HAP-1 (cell line): ENCODE data around the gene SHH.

Experiments
- DNase-seq, 2 experiments: peaks; one replicate each; pipeline ENCODE4 v3.0.0-alpha.2; 2016 to 2020; ENCODE audit warnings: low spot score in 2 of 2
- H3K27me3 ChIP-seq: fragments of 250-450 bp; sonication (Bioruptor Pico); 2 replicates; pipeline ENCODE4 v1.5.1; 2020; ENCODE audit warnings: low read depth, mild to moderate bottlenecking, moderate library complexity
- H3K36me3 ChIP-seq: fragments of 250-450 bp; sonication (Bioruptor Pico); replicated peaks from 2 replicates; pipeline ENCODE4 v1.5.1; 2020; ENCODE audit warnings: mild to moderate bottlenecking
- H3K4me1 ChIP-seq: fragments of 250-450 bp; sonication (Bioruptor Pico); 2 replicates; pipeline ENCODE4 v1.5.1; 2020; ENCODE audit warnings: mild to moderate bottlenecking
- H3K4me3 ChIP-seq: fragments of 250-450 bp; sonication (Bioruptor Pico); 2 replicates; pipeline ENCODE4 v1.5.1; 2020; ENCODE audit warnings: mild to moderate bottlenecking, moderate library complexity
- H3K9me3 ChIP-seq: fragments of 250-450 bp; sonication (Bioruptor Pico); 2 replicates; pipeline ENCODE4 v1.5.1; 2020; ENCODE audit warnings: mild to moderate bottlenecking, moderate library complexity
- in situ Hi-C: fragments of 300-500 bp; cut with MboI; formaldehyde crosslinking; loops from 3 replicates; pipeline ENCODE4 v1.14.3; 2020; ENCODE audit warnings: low sequenced_read_pairs, inconsistent platforms, mixed read lengths

Gene SHH

DNA sequence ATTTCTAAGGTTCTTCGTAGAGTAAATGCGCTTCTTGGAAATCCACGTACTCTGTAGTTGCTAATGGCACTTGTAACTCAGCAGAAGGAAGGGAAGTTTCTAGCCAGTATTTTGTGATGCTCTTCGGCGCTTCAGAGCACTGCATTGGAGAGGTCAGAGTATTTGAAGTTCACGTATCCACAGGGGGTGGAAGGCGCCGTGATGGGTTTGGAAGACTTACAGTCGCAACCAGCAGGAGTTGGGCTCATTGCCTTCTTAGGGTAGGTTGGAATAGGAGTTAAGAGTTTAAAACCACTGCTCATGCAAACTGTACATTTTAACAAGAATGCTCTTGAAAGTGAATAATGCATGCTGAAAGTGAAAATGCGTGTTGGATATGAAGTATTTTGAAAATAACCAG lies 49.1 kb downstream of the SHH start:
- H3K4me3 ChIP-seq, result no peak overlapping the region
- H3K36me3 ChIP-seq, result peaks cover 35% of the 10 kb centered on the region
- no peak for DNase-seq
- H3K27me3 ChIP-seq, result no peaks in the 10 kb centered on the region
- in situ Hi-C loops, result loop anchor here (25.0 kb wide), 2 partner anchors 376 to 826 kb away; no protein-coding TSS in a partner anchor
- no peaks in the 10 kb centered on the region for H3K9me3 ChIP-seq
- no peaks in the 10 kb centered on the region for H3K4me1 ChIP-seq

DNA sequence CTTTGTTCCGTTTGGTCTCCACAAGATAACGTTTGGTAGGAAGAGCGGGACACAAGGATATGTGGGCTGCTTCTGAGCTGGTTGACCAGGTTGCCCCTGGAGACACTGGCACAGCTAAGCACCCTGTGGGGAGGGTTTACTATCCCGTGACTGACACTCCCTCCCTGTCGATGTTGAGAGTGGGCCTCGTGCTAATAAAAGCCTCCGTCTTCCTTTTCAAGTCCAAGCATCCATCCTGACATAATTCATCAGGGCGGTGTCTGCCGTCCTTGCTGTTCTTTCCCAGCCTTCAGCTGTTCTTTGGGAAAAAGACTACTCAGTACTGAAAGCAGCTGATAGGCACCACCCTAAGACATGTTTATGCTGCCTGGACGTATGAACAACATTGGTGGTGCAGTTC lies 49.6 kb downstream of the SHH start:
- no peaks in the 10 kb centered on the region for H3K9me3 ChIP-seq
- DNase-seq, result no peak
- H3K27me3 ChIP-seq, result no peaks in the 10 kb centered on the region
- H3K36me3 ChIP-seq, result peaks cover 31% of the 10 kb centered on the region
- no peak overlapping the region for H3K4me3 ChIP-seq
- in situ Hi-C loops, result loop anchor here (25.0 kb wide), 2 partner anchors 375 to 825 kb away; no protein-coding TSS in a partner anchor
- no peaks in the 10 kb centered on the region for H3K4me1 ChIP-seq

- DNase-seq, result no peak
- H3K4me1 ChIP-seq, result no peaks in the 10 kb centered on the region
- no peaks in the 10 kb centered on the region for H3K27me3 ChIP-seq
- in situ Hi-C loops, result loop anchor here (25.0 kb wide), 2 partner anchors 375 to 825 kb away; no protein-coding TSS in a partner anchor
- no peak overlapping the region for H3K4me3 ChIP-seq
- H3K9me3 ChIP-seq, result no peaks in the 10 kb centered on the region
- H3K36me3 ChIP-seq, result peaks cover 29% of the 10 kb centered on the region
Observed at GRCh38 chr7:155762036-155762435, 50.2 kb downstream of the SHH start.

DNA sequence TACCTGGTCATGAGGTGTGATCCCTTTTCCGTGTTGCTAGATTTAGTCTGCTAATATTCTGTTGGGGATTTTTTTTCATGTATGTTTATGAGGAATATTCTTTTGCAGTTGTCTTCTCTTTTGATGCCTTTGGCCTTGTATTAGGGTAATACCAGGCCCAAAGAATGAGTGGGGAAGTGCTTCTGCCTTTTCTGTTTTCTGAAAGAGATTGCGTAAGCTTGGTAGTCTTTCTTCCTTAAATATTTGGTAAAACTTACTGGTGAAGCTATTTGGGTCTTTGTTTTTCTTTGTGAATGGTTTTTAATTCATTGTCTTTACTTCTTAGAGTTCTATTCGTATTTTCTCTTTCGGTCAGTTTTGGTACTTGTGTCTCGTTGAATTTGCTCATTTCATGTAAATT lies 51.1 kb downstream of the SHH start:
- no peak overlapping the region for H3K4me3 ChIP-seq
- in situ Hi-C loops, result loop anchor here (25.0 kb wide), 2 partner anchors 374 to 824 kb away; no protein-coding TSS in a partner anchor
- H3K36me3 ChIP-seq, result peaks cover 27% of the 10 kb centered on the region
- no peak for DNase-seq
- H3K27me3 ChIP-seq, result no peaks in the 10 kb centered on the region
- no peaks in the 10 kb centered on the region for H3K9me3 ChIP-seq
- H3K4me1 ChIP-seq, result no peaks in the 10 kb centered on the region

DNA sequence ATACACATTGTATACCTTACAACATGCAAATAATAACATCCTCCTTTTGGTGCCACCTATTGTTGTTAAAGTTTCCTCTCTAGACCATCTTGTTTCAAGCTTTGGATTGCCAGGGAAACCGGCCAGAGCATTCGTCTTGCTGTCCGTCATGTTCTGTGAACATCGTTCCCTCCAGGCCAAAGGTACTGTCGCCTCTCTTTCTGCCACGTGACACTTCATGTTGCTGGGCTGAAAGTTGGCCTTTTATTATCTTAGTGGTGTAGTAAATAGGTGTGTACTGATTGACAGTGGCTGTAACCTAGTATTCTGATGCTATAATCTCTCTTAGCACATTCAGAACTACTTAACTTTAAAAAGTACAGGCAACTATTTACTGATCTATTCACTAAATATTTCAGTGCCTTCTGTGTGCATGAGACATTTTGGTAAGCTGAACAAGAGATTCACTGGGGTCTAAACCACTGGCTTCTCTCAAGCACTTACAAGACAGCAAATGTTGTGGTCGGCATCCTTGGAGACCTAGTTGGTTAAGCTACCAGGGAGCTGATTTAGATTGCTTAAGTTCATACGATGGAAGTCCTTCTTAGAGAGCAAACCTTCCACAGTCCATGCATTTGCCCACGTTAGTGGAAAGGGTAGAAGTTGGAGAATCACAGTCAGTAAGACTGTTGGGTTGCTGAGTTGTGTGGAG lies 52.4 kb downstream of the SHH start:
- in situ Hi-C loops, result loop anchor here (25.0 kb wide), 2 partner anchors 373 to 823 kb away; no protein-coding TSS in a partner anchor

DNA sequence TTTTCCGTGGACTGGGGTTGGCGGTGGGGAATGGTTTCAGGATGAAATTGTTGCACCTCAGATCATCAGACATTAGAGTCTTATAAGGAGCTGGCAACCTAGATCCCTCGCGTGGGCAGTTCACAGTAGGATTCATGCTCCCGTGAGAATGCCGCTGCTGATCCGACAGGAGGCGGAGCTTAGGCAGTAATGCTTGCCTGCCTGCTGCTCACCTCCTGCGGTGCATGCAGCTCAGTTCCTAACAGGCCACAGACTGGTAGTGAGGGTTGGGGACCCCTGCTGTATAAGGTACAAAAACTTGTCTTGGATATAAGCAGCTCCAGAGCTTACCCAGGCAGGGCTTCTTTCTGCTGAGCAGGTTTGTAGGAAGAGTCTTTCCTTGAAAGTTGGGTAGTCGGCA lies 53.9 kb downstream of the SHH start:
- Histone ChIP-seq H3K4me3 (no peak overlapping the region), H3K36me3 (peaks cover 14% of the 10 kb centered on the region), H3K4me1 (no peaks in the 10 kb centered on the region), H3K27me3 (no peaks in the 10 kb centered on the region), H3K9me3 (no peaks in the 10 kb centered on the region)
- DNase-seq, result no peak
- in situ Hi-C loops, result loop anchor here (25.0 kb wide), 2 partner anchors 371 to 821 kb away; no protein-coding TSS in a partner anchor

More for the DNA sequence above, 52.4 kb downstream of the SHH start:
- H3K4me3 ChIP-seq, result no peak overlapping the region
- no peaks in the 10 kb centered on the region for H3K4me1 ChIP-seq
- no peaks in the 10 kb centered on the region for H3K27me3 ChIP-seq
- H3K36me3 ChIP-seq, result peaks cover 17% of the 10 kb centered on the region
- no peak for DNase-seq
- H3K9me3 ChIP-seq, result no peaks in the 10 kb centered on the region

- Histone ChIP-seq H3K27me3 (no peaks in the 10 kb centered on the region), H3K36me3 (peaks cover 14% of the 10 kb centered on the region), H3K9me3 (no peaks in the 10 kb centered on the region), H3K4me1 (no peaks in the 10 kb centered on the region), H3K4me3 (no peak overlapping the region)
- in situ Hi-C loops, result loop anchor here (25.0 kb wide), 2 partner anchors 369 to 819 kb away; no protein-coding TSS in a partner anchor
- no peak for DNase-seq
Observed at GRCh38 chr7:155756322-155756721, 55.9 kb downstream of the SHH start.

- Histone ChIP-seq H3K4me3 (no peak overlapping the region), H3K9me3 (no peaks in the 10 kb centered on the region), H3K27me3 (no peaks in the 10 kb centered on the region), H3K36me3 (peaks cover 14% of the 10 kb centered on the region), H3K4me1 (peaks cover 4% of the 10 kb centered on the region; the same call in 1 of the 2 replicates)
- no peak for DNase-seq
- in situ Hi-C loops, result loop anchor here (25.0 kb wide), 2 partner anchors 368 to 818 kb away; no protein-coding TSS in a partner anchor
Observed at GRCh38 chr7:155755026-155755425, 57.2 kb downstream of the SHH start.

DNA sequence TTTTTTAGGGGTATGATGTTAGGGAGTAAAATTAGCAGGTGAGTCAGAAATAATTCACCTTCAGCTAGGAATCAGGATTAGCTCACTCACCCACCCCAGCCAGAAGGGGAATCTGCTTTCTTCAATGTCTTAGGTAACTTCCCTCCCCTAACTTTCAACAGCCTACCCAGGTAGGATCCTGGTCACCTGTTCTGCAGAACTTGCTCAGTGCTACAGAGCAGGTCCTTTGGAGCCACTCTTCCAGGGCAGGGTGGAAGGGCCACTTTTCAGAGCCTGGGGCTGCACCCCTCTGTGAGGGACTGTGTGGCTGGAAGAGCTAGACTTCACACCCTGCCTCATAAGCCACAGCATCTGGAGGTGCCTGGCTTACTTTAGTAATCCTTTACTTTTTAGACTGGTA lies 58.1 kb downstream of the SHH start:
- Histone ChIP-seq H3K4me1 (peaks cover 4% of the 10 kb centered on the region; the same call in 1 of the 2 replicates), H3K9me3 (no peaks in the 10 kb centered on the region), H3K36me3 (peaks cover 17% of the 10 kb centered on the region), H3K27me3 (no peaks in the 10 kb centered on the region), H3K4me3 (no peak overlapping the region)
- DNase-seq, result no peak
- in situ Hi-C loops, result loop anchor here (25.0 kb wide), 2 partner anchors 367 to 817 kb away; no protein-coding TSS in a partner anchor

- H3K27me3 ChIP-seq, result no peaks in the 10 kb centered on the region
- H3K4me3 ChIP-seq, result no peak overlapping the region
- H3K4me1 ChIP-seq, result peaks cover 4% of the 10 kb centered on the region; the same call in 1 of the 2 replicates
- in situ Hi-C loops, result loop anchor here (25.0 kb wide), 2 partner anchors 366 to 816 kb away; no protein-coding TSS in a partner anchor
- DNase-seq, result no peak
- H3K9me3 ChIP-seq, result no peaks in the 10 kb centered on the region
- peaks cover 17% of the 10 kb centered on the region for H3K36me3 ChIP-seq
Observed at GRCh38 chr7:155753446-155753965, 58.8 kb downstream of the SHH start.

DNA sequence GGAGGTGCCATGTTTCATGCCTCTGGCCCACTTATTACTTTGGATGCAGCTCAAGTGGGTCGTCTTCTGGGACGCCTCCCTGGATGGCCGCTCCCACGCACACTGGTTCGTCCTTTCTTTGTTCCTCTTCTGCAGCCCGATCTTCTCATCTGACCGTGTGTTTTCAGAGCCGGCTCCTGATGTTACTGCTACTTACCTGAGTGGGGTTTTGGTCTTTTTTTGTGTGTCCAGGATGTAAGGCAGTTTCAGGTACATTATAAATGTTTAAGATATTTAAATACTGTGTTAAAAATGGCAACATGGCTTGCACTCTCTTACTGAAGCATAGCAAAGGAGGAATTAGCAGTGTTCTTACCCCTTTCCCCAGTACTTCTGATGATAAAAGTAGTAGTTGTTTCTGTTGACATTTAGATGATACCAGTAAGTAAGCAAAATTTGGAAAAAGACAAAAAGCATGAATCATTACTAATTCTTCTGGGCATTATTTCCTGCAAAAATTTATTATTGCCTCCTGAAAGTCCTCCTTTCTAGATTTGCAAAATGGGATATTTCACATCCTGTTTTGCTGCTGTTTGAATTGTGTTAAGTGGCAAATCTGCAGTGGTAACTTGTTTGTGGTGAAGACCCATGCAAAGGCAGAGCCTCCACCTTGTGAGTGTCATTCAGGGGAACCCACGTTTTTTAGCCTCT lies 59.4 kb downstream of the SHH start:
- Histone ChIP-seq H3K4me1 (peaks cover 4% of the 10 kb centered on the region; the same call in 1 of the 2 replicates), H3K9me3 (no peaks in the 10 kb centered on the region), H3K36me3 (peaks cover 17% of the 10 kb centered on the region), H3K27me3 (no peaks in the 10 kb centered on the region), H3K4me3 (no peak overlapping the region)
- no peak for DNase-seq
- in situ Hi-C loops, result loop anchor here (25.0 kb wide), 2 partner anchors 366 to 816 kb away; no protein-coding TSS in a partner anchor

DNA sequence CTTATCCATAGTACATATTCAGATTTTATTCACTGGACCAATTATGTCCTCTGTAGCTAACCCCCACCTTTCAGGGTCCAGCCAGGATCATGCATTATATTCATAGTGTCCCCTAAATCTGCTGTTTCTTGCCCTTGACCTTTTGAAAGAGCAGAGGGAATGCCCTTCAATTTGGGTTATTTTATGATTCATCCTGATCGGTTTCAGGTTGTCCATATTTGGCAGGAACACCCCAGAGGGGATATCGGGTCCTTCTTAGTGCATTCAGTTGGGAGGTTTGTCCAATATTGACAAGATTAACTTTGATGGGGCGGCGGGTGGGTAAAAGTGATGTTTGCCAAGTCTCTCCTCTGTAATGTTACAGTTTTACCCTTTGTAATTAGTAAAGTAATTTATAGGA lies 60.9 kb downstream of the SHH start:
- in situ Hi-C loops, result loop anchor here (25.0 kb wide), 2 partner anchors 364 to 814 kb away; no protein-coding TSS in a partner anchor
- peaks cover 4% of the 10 kb centered on the region; the same call in 1 of the 2 replicates for H3K4me1 ChIP-seq

More for the DNA sequence above, 60.9 kb downstream of the SHH start:
- peaks cover 14% of the 10 kb centered on the region for H3K36me3 ChIP-seq
- no peaks in the 10 kb centered on the region for H3K9me3 ChIP-seq
- H3K27me3 ChIP-seq, result no peaks in the 10 kb centered on the region
- no peak for DNase-seq
- no peak overlapping the region for H3K4me3 ChIP-seq
